Stimulated activated CD4-positive, alpha-beta T cell treated with anti-CD3 and anti-CD28 coated beads, Interleukin-12 subunit alpha, Interleukin-12 subunit beta, amount 100 ng/mL, for 24 hours (primary cell): ENCODE measurements around the gene ASIC2.

Experiments
- DNase-seq, 2 experiments: peaks; one replicate each; pipeline ENCODE4 v3.0.0-alpha.2; 2020; ENCODE audit warnings: low read depth in 2 of 2

ASIC2 gene

GRCh38 chr17:33243732-33244131 is 49.4 kb downstream of the ASIC2 start:
- DNase-seq, result no peak

GRCh38 chr17:33242375-33243124 is 50.5 kb downstream of the ASIC2 start:
- DNase-seq, result no peak

GRCh38 chr17:33241390-33241789 is 51.7 kb downstream of the ASIC2 start:
- no peak for DNase-seq

GRCh38 chr17:33240362-33240761 is 52.7 kb downstream of the ASIC2 start:
- DNase-seq, result no peak

- no peak for DNase-seq
Observed at GRCh38 chr17:33239702-33240101, 53.4 kb downstream of the ASIC2 start.

- DNase-seq, result no peak
Observed at GRCh38 chr17:33234930-33235685, 58.0 kb downstream of the ASIC2 start.

- DNase-seq, result no peak
Observed at GRCh38 chr17:33234233-33234632, 58.9 kb downstream of the ASIC2 start.

GRCh38 chr17:33233811-33234177 is 59.3 kb downstream of the ASIC2 start:
- no peak for DNase-seq

- no peak for DNase-seq
Observed at GRCh38 chr17:33229499-33229898, 63.6 kb downstream of the ASIC2 start.

- DNase-seq, result no peak
Observed at GRCh38 chr17:33229028-33229427, 64.1 kb downstream of the ASIC2 start.

GRCh38 chr17:33228548-33228947 is 64.5 kb downstream of the ASIC2 start:
- DNase-seq, result no peak

- no peak for DNase-seq
Observed at GRCh38 chr17:33227911-33228310, 65.2 kb downstream of the ASIC2 start.

GRCh38 chr17:33225994-33226393 is 67.1 kb downstream of the ASIC2 start:
- DNase-seq, result no peak

GRCh38 chr17:33225509-33225908 is 67.6 kb downstream of the ASIC2 start:
- no peak for DNase-seq

GRCh38 chr17:33220036-33220435 is 73.1 kb downstream of the ASIC2 start:
- no peak for DNase-seq

- DNase-seq, result no peak
Observed at GRCh38 chr17:33218698-33219601, 74.1 kb downstream of the ASIC2 start.

- no peak for DNase-seq
Observed at GRCh38 chr17:33217891-33218290, 75.2 kb downstream of the ASIC2 start.

GRCh38 chr17:33214996-33215395 is 78.1 kb downstream of the ASIC2 start:
- DNase-seq, result no peak

GRCh38 chr17:33210285-33210684 is 82.8 kb downstream of the ASIC2 start:
- no peak for DNase-seq

- no peak for DNase-seq
Observed at GRCh38 chr17:33209671-33210070, 83.4 kb downstream of the ASIC2 start.

GRCh38 chr17:33207231-33207630 is 85.9 kb downstream of the ASIC2 start:
- DNase-seq, result no peak

- DNase-seq, result no peak
Observed at GRCh38 chr17:33205552-33205951, 87.5 kb downstream of the ASIC2 start.
